SH-SY5Y (cell line): Measurements from ENCODE around the gene DGKG.

Experiments
- GATA2 ChIP-seq: IDR thresholded peaks from 2 replicates; pipeline ENCODE4 v1.6.1; 2011; ENCODE audit warnings: mild to moderate bottlenecking, low read depth, low read length
- GATA3 ChIP-seq: IDR thresholded peaks from 2 replicates; pipeline ENCODE4 v1.6.1; 2011; ENCODE audit warnings: low read depth, mild to moderate bottlenecking, low read length, moderate library complexity

GRCh38 chr3:186241910-186242821 is 119.9 kb downstream of the DGKG start:
- no peak for TF ChIP-seq GATA2
- TF ChIP-seq GATA3, result no peak
